Fibroblast of mammary gland (primary cell): ENCODE data around the gene REV1.
A peak's percentile ranks its signal among the peaks of the same experiment; 100 is the strongest.

ENCODE experiments used
- DNase-seq: peaks from one replicate; pipeline ENCODE4 v3.0.0-alpha.2; 2010; ENCODE audit warnings: low read depth
- H3K4me3 ChIP-seq: 2 replicates; pipeline ENCODE4 v1.5.1; 2011; ENCODE audit warnings: low read depth, mild to moderate bottlenecking, low read length, moderate library complexity; ENCODE audit not compliant: control insufficient read depth
- CTCF ChIP-seq: conservative IDR thresholded peaks from 2 replicates; pipeline ENCODE4 v1.5.1; 2011; ENCODE audit warnings: low read depth, low read length, inconsistent platforms; ENCODE audit not compliant: control insufficient read depth, insufficient read depth

Gene REV1

GRCh38 chr2:99496021-99496420, 6.2 kb upstream of the REV1 start:
- TF ChIP-seq CTCF = no peak
- DNase-seq = no peak
- H3K4me3 ChIP-seq = no peak overlapping the region

GRCh38 chr2:99495115-99495860, 5.5 kb upstream of the REV1 start:
- H3K4me3 ChIP-seq = no peak overlapping the region
- no peak for DNase-seq
- TF ChIP-seq CTCF = no peak

- TF ChIP-seq CTCF = no peak
- H3K4me3 ChIP-seq = no peak overlapping the region
- no peak for DNase-seq
Measured at GRCh38 chr2:99492721-99493120, 2.9 kb upstream of the REV1 start.

GRCh38 chr2:99490623-99491461, 1.0 kb upstream of the REV1 start:
- peak overlapping the region; percentile 86 for H3K4me3 ChIP-seq
- no peak for TF ChIP-seq CTCF
- DNase-seq = no peak

GRCh38 chr2:99489063-99489760, 605 bp downstream of the REV1 start:
- TF ChIP-seq CTCF = no peak
- peak; percentile 41 for DNase-seq
- H3K4me3 ChIP-seq = peak overlapping the region; percentile 86

- no peak for TF ChIP-seq CTCF
- H3K4me3 ChIP-seq = peak overlapping the region; percentile 86
- peak; percentile 42 for DNase-seq
Measured at GRCh38 chr2:99488539-99489062, 1.2 kb downstream of the REV1 start.
